IPS-11a (cell line): ENCODE data around the gene NUP205.

ENCODE experiments used
- H3K4me3 ChIP-seq: one replicate; pipeline ENCODE4 v1.5.1; 2013; ENCODE audit warnings: low read depth, low read length, control low read depth

Gene NUP205

DNA sequence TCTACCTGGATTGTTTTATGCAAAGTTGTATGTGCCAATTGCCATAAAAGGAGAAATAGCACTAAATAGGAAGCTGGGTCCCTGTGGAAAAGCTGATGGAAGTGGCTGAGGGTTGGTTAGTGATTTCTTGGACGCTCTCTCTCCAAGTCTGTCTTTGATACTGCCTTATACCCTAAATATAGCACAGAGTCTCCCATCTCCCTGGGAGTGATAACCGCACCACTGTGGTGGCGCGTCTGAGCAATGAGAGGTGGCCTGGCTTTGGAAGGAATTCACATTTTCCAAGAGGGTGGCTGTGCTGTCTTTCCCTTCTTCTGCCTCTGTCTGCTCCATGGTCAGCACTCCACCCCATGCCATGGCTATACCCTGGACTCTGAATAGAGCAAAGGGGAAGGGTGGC is 135.8 kb downstream of the NUP205 start:
- no peak overlapping the region for H3K4me3 ChIP-seq

DNA sequence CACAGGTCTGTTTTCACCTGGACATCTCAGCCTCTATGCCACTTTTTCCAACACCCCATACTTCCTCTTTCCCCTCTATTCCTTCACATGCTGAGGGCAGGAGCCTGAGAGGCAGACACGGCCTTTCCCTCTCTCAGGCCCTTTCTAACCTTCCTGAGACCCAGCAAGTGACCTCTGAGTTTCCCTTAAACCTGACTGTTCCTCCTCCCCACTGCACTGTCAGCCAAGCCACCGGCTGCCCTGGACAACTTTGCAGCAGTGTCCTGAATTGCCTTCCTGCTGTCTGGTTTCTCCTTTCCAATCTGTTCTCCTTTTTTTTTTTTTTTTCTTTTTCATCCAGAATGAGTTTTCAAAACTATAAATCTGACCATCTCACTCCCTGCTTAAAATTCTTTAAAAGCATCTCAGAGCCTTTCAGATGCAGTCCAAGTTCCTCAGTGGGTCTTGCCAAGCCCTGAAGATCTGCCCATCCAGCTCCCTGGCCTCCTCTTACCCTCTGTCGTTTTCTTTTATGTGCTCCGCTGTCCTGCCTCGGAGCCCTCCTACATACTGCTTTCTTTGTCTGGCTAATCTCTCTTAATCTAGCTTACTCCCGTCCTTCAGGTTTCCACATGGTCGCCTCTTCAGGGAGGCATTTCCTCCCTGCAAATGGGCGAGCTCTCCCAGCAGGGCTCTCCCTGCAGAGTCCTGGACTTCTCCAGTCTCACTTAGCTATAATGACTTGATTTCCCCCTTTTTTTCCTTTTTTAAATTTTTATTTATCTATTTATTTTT is 139.7 kb downstream of the NUP205 start:
- H3K4me3 ChIP-seq, result no peak overlapping the region
